ENCODE results near the gene CA10. TPM values are rescaled to one million over a fixed set of nuclear protein-coding genes. Genes with fewer than 3 reads are reported as not detected.

Gene CA10
- total RNA-seq, 1 donor from 2014 or later, result 0.20 TPM

- Mint-ChIP-seq H3K4me3 (peak overlapping the region; percentile 61), H3K27ac (no peak overlapping the region), H3K27me3 (ENCODE audit: low read depth) (peaks cover 96% of the 10 kb centered on the region), H3K4me1 (peaks cover 12% of the 10 kb centered on the region), H3K36me3 (no peaks in the 10 kb centered on the region), H3K9me3 (peaks cover 4% of the 10 kb centered on the region)
- no peak for DNase-seq (ENCODE audit: low spot score in 2 of 2, unreplicated experiment in 2 of 2)
- TF ChIP-seq CTCF (IDR thresholded peaks at IDR 0.05; ENCODE audit: unreplicated experiment), result no peak
These were observed 688 bp downstream of the CA10 start for GRCh38 chr17:52157603-52158449.

GRCh38 chr17:52156576-52157570 is 1.6 kb downstream of the CA10 start:
- H3K9me3 Mint-ChIP-seq, result no peaks in the 10 kb centered on the region
- H3K4me3 Mint-ChIP-seq, result no peak overlapping the region
- peaks cover 93% of the 10 kb centered on the region for H3K27me3 Mint-ChIP-seq (ENCODE audit: low read depth)
- H3K27ac Mint-ChIP-seq, result no peak overlapping the region
- no peak for TF ChIP-seq CTCF (IDR thresholded peaks at IDR 0.05; ENCODE audit: unreplicated experiment)
- H3K36me3 Mint-ChIP-seq, result no peaks in the 10 kb centered on the region
- peaks cover 12% of the 10 kb centered on the region for H3K4me1 Mint-ChIP-seq
- DNase-seq (ENCODE audit: low spot score in 2 of 2, unreplicated experiment in 2 of 2), result no peak

- DNase-seq (ENCODE audit: low spot score in 2 of 2, unreplicated experiment in 2 of 2), result no peak
- Mint-ChIP-seq H3K36me3 (no peaks in the 10 kb centered on the region), H3K4me1 (peaks cover 12% of the 10 kb centered on the region), H3K27me3 (ENCODE audit: low read depth) (peaks cover 81% of the 10 kb centered on the region), H3K27ac (no peak overlapping the region), H3K4me3 (no peak overlapping the region), H3K9me3 (no peaks in the 10 kb centered on the region)
- no peak for TF ChIP-seq CTCF (IDR thresholded peaks at IDR 0.05; ENCODE audit: unreplicated experiment)
These were observed 3.2 kb downstream of the CA10 start for GRCh38 chr17:52155301-52155700.

GRCh38 chr17:52154466-52154865 is 4.0 kb downstream of the CA10 start:
- Mint-ChIP-seq H3K27ac (no peak overlapping the region), H3K4me3 (no peak overlapping the region), H3K4me1 (peaks cover 12% of the 10 kb centered on the region), H3K27me3 (ENCODE audit: low read depth) (peaks cover 73% of the 10 kb centered on the region), H3K9me3 (no peaks in the 10 kb centered on the region), H3K36me3 (no peaks in the 10 kb centered on the region)
- TF ChIP-seq CTCF (IDR thresholded peaks at IDR 0.05; ENCODE audit: unreplicated experiment), result no peak
- no peak for DNase-seq (ENCODE audit: low spot score in 2 of 2, unreplicated experiment in 2 of 2)

GRCh38 chr17:52150935-52151334 is 7.6 kb downstream of the CA10 start:
- Mint-ChIP-seq H3K27ac (no peak overlapping the region), H3K4me1 (no peaks in the 10 kb centered on the region), H3K4me3 (no peak overlapping the region), H3K27me3 (ENCODE audit: low read depth) (peaks cover 39% of the 10 kb centered on the region), H3K36me3 (no peaks in the 10 kb centered on the region), H3K9me3 (no peaks in the 10 kb centered on the region)
- no peak for TF ChIP-seq CTCF (IDR thresholded peaks at IDR 0.05; ENCODE audit: unreplicated experiment)
- no peak for DNase-seq (ENCODE audit: low spot score in 2 of 2, unreplicated experiment in 2 of 2)

Data from mesothelial cell of epicardium (in vitro differentiated cells).